ENCODE results near the gene LPP. TPM values are rescaled to one million over a fixed set of nuclear protein-coding genes. Genes with fewer than 3 reads are reported as not detected.

LPP gene
- total RNA-seq, 1 experiment from 2014 or later = 54.0 TPM

- Histone ChIP-seq H3K4me2 (ENCODE audit: low read length) (no peak overlapping the region), H3K36me3 (ENCODE audit: control insufficient read depth in 1 of 2, insufficient read depth in 2 of 2, low read length in 2 of 2) (no peaks in the 10 kb centered on the region)
These were observed 316.7 kb downstream of the LPP start for GRCh38 chr3:188470508-188471130.

More at GRCh38 chr3:188470508-188471130, 316.7 kb downstream of the LPP start:
- BruUV-seq (replicated peaks) = no TSS peak
- Histone ChIP-seq H3K27ac (ENCODE audit: low read depth, low read length) (no peak overlapping the region), H3K4me3 (replicated peaks in 1 of 2; ENCODE audit: low read depth in 1 of 2, low read length in 2 of 2) (no peak overlapping the region), H4K20me1 (ENCODE audit: insufficient read depth) (no peaks in the 10 kb centered on the region), H3K79me2 (ENCODE audit: insufficient read depth, low read length) (no peaks in the 10 kb centered on the region), H3K27me3 (ENCODE audit: insufficient read depth, low read length) (no peaks in the 10 kb centered on the region), H3K4me1 (ENCODE audit: control insufficient read depth in 1 of 2, insufficient read depth in 2 of 2, low read length in 2 of 2) (no peaks in the 10 kb centered on the region), H3K9me2 (ENCODE audit: insufficient read depth) (no peaks in the 10 kb centered on the region), H3K9me3 (ENCODE audit: control insufficient read depth in 1 of 2, insufficient read depth in 1 of 2, low read depth in 1 of 2, low read length in 2 of 2) (no peaks in the 10 kb centered on the region), H2AFZ (ENCODE audit: low read depth, low read length, poor library complexity, severe bottlenecking) (no peak overlapping the region), H3K9ac (ENCODE audit: low read length) (no peak overlapping the region)
- POLR2A ChIA-PET = no interaction called here
- no peak for DNase-seq (ENCODE audit: low read depth, low spot score)
- intact Hi-C loops (cut with micrococcal nuclease) = no loop called here
- no peak for TF ChIP-seq POLR2AphosphoS5 (IDR thresholded peaks at IDR 0.05; ENCODE audit: low read depth, low read length)
- no peak for TF ChIP-seq ZBTB33 (IDR thresholded peaks at IDR 0.05; ENCODE audit: extremely low read depth, insufficient replicate concordance, low read length)
- TF ChIP-seq CTCF (IDR thresholded peaks at IDR 0.05 in 2 of 3, conservative IDR thresholded peaks at IDR 0.05 in 1 of 3; ENCODE audit: borderline replicate concordance in 1 of 3, insufficient read depth in 1 of 3, low read depth in 2 of 3, low read length in 2 of 3) = no peak
- no peak for TF ChIP-seq SIN3A (IDR thresholded peaks at IDR 0.05; ENCODE audit: low read depth)
- TF ChIP-seq ZNF274 (IDR thresholded peaks at IDR 0.05; ENCODE audit: low read depth, low read length) = no peak
- no peak for TF ChIP-seq TCF7L2 (IDR thresholded peaks at IDR 0.05; ENCODE audit: borderline replicate concordance, extremely low read depth, insufficient read depth, insufficient read length)
- TF ChIP-seq EGR1 (IDR thresholded peaks at IDR 0.05; ENCODE audit: low read depth) = no peak
- no peak for TF ChIP-seq POLR2A (IDR thresholded peaks at IDR 0.05; ENCODE audit: borderline replicate concordance, extremely low read depth, insufficient read depth, insufficient read length)
- TF ChIP-seq JUND (IDR thresholded peaks at IDR 0.05) = no peak
- TF ChIP-seq RAD21 (IDR thresholded peaks at IDR 0.05; ENCODE audit: low read depth) = no peak
- no peak for TF ChIP-seq EZH2phosphoT487 (IDR thresholded peaks at IDR 0.05; ENCODE audit: borderline replicate concordance)
- TF ChIP-seq SRF (IDR thresholded peaks at IDR 0.05; ENCODE audit: low read depth) = no peak
- TF ChIP-seq ATF3 (IDR thresholded peaks at IDR 0.05) = no peak
- TF ChIP-seq REST (IDR thresholded peaks at IDR 0.05; ENCODE audit: low read depth) = no peak
- TF ChIP-seq SP1 (IDR thresholded peaks at IDR 0.05; ENCODE audit: low read depth) = no peak
- no peak for TF ChIP-seq FOSL1 (IDR thresholded peaks at IDR 0.05; ENCODE audit: low read depth)
- no peak for TF ChIP-seq ELF1 (IDR thresholded peaks at IDR 0.05; ENCODE audit: borderline replicate concordance, low read depth)
- no peak for TF ChIP-seq CEBPB (IDR thresholded peaks at IDR 0.05; ENCODE audit: low read depth)
- no peak for TF ChIP-seq ZFX (IDR thresholded peaks at IDR 0.05)
- RAD21 ChIA-PET (ENCODE audit: low non-redundant PET in 1 of 2, low total read pairs in 2 of 2, uncharacterized antibody in 2 of 2, unreplicated experiment in 2 of 2) = no interaction called here
- no peak for ATAC-seq
- CTCF ChIA-PET = no interaction called here
